K562 (cell line): ENCODE measurements around the gene EFNB3. TPM values are rescaled to one million over a fixed set of nuclear protein-coding genes. Genes with fewer than 3 reads are reported as not detected.

Experiments
- BCOR ChIP-seq: fragments of 450-650 bp; IDR thresholded peaks from 2 replicates; pipeline ENCODE4 v1.6.1; 2016
- CHCHD3 ChIP-seq: fragments of 250-450 bp; sonication (Bioruptor Pico); IDR thresholded peaks from 2 replicates; pipeline ENCODE4 v2.1.2; 2022; ENCODE audit warnings: mild to moderate bottlenecking
- CREB5 ChIP-seq: fragments of 250-450 bp; sonication (Bioruptor Pico); IDR thresholded peaks from 2 replicates; pipeline ENCODE4 v1.5.0; 2020; ENCODE audit warnings: mild to moderate bottlenecking
- GABPB2 ChIP-seq: fragments of 250-450 bp; sonication (Bioruptor Pico); conservative IDR thresholded peaks from 2 replicates; pipeline ENCODE4 v1.5.1; 2021; ENCODE audit warnings: mild to moderate bottlenecking
- HMBOX1 ChIP-seq: sonication (generic); IDR thresholded peaks from 2 replicates; pipeline ENCODE4 v1.6.1; 2016
- KLF6 ChIP-seq: fragments of 250-450 bp; sonication (Bioruptor Pico); IDR thresholded peaks from 2 replicates; pipeline ENCODE4 v1.4.0; 2020; ENCODE audit warnings: mild to moderate bottlenecking, moderate library complexity, borderline replicate concordance
- LEF1 ChIP-seq: fragments of 450-650 bp; IDR thresholded peaks from 2 replicates; pipeline ENCODE4 v1.6.1; 2016; ENCODE audit warnings: mild to moderate bottlenecking
- MEIS2 ChIP-seq: fragments of 450-650 bp; IDR thresholded peaks from 2 replicates; pipeline ENCODE4 v1.6.1; 2014; ENCODE audit warnings: mild to moderate bottlenecking; ENCODE audit not compliant: partially characterized antibody
- NELFE ChIP-seq: IDR thresholded peaks from 2 replicates; pipeline ENCODE4 v1.6.1; 2011; ENCODE audit warnings: mild to moderate bottlenecking; ENCODE audit not compliant: insufficient read depth, insufficient read length
- NFE2L1 ChIP-seq: fragments of 450-650 bp; IDR thresholded peaks from 2 replicates; pipeline ENCODE4 v1.6.1; 2016; ENCODE audit warnings: missing genetic modification characterization, low read depth, mild to moderate bottlenecking, missing compliant biosample characterization, moderate library complexity, borderline replicate concordance
- NR0B1 ChIP-seq: fragments of 450-650 bp; IDR thresholded peaks from one replicate; pipeline ENCODE4 v1.6.1; 2018; ENCODE audit warnings: mild to moderate bottlenecking, moderate library complexity; ENCODE audit not compliant: partially characterized antibody
- NUFIP1 ChIP-seq: fragments of 450-650 bp; IDR thresholded peaks from 2 replicates; pipeline ENCODE4 v1.6.1; 2018; ENCODE audit not compliant: partially characterized antibody
- PHB2 ChIP-seq: fragments of 450-650 bp; IDR thresholded peaks from 2 replicates; pipeline ENCODE4 v1.6.1; 2017; ENCODE audit warnings: low read depth
- PML ChIP-seq: IDR thresholded peaks from 2 replicates; pipeline ENCODE4 v1.6.1; 2012; ENCODE audit warnings: low read length, inconsistent platforms
- RBM14 ChIP-seq: fragments of 200-400 bp; formaldehyde crosslinking; IDR thresholded peaks from 2 replicates; pipeline ENCODE4 v1.6.1; 2018; ENCODE audit warnings: low read depth, mild to moderate bottlenecking, low read length, moderate library complexity, borderline replicate concordance; ENCODE audit not compliant: insufficient read depth
- SAFB ChIP-seq: fragments of 200-400 bp; formaldehyde crosslinking; IDR thresholded peaks from 2 replicates; pipeline ENCODE4 v1.6.1; 2017; ENCODE audit warnings: low read depth, low read length, borderline replicate concordance
- SMAD3 ChIP-seq: fragments of 450-650 bp; formaldehyde crosslinking; conservative IDR thresholded peaks from 2 replicates; pipeline ENCODE4 v1.4.0; 2020; ENCODE audit warnings: mild to moderate bottlenecking
- SMARCE1 ChIP-seq: fragments of 450-650 bp; IDR thresholded peaks from 2 replicates; pipeline ENCODE4 v1.7.1; 2016; ENCODE audit warnings: mild to moderate bottlenecking
- TARDBP ChIP-seq: fragments of 450-650 bp; IDR thresholded peaks from 2 replicates; pipeline ENCODE4 v1.6.1; 2016
- TCF7L2 ChIP-seq: fragments of 150-350 bp; IDR thresholded peaks from 2 replicates; pipeline ENCODE4 v1.6.1; 2016; ENCODE audit warnings: low read depth, mild to moderate bottlenecking, low read length, moderate library complexity
- ZNF212 ChIP-seq: fragments of 450-650 bp; formaldehyde crosslinking; IDR thresholded peaks from 2 replicates; pipeline ENCODE4 v1.4.0; 2020; ENCODE audit warnings: mild to moderate bottlenecking
- ZNF384 ChIP-seq: IDR thresholded peaks from 2 replicates; pipeline ENCODE4 v1.6.1; 2012; ENCODE audit warnings: low read depth, low read length, improper control_type of control experiment
- polyA plus RNA-seq, 8 experiments: library from polyadenylated mRNA; depleted of rRNA in 4 of 8; stranded (reverse) in 5 of 8; unstranded in 3 of 8; fragments of >200 nt; fragmentation: Nextera tagmentation in 2 of 8; fragmentation: Illumina TruSeq in 1 of 8; extraction: Ambion mirVana in 2 of 8; extraction: Trizol in 1 of 8; gene quantifications; 2 replicates each; pipeline versions ENCODE4 v1.2.1 to v1.2.3, GENCODE V29; 2011 to 2014; ENCODE audit warnings: inconsistent platforms in 1 of 8, missing spikeins in 1 of 8
- total RNA-seq, 7 experiments: library from RNA; depleted of rRNA in 6 of 7; stranded (reverse); fragments of >200 nt in 6 of 7; fragmentation: Illumina TruSeq in 2 of 7; extraction: Trizol in 2 of 7; gene quantifications; 2 replicates each; pipeline versions ENCODE4 v1.2.1 to v1.2.3, GENCODE V29; 2011 to 2021; ENCODE audit warnings: low replicate concordance in 1 of 7
- TF ChIP-seq, protein P1 (sequence below): fragments of 250-450 bp; sonication (Bioruptor Pico); IDR thresholded peaks from 2 replicates; pipeline ENCODE4 v1.8.0; 2022; ENCODE audit warnings: inconsistent platforms, mild to moderate bottlenecking, moderate library complexity, borderline replicate concordance
- TF ChIP-seq, protein P2 (sequence below), 2 experiments: fragments of 250-450 bp in 1 of 2; fragments of 450-650 bp in 1 of 2; sonication (Bioruptor Pico) in 1 of 2; IDR thresholded peaks; 2 replicates each; pipeline versions ENCODE4 v1.6.1 to v1.8.0; 2016 to 2021; ENCODE audit warnings: mild to moderate bottlenecking in 2 of 2, moderate library complexity in 2 of 2, missing compliant biosample characterization in 1 of 2, missing genetic modification characterization in 1 of 2

EFNB3 gene
- total and polyA plus RNA-seq, 9 of the 15 experiments (the other 6 are each of a cell fraction or from before 2014, with no cell fraction given) = not detected

GRCh38 chr17:7716901-7717755 is 12.1 kb downstream of the EFNB3 start, which contains the start of gene DNAH2 (continued):
- TF ChIP-seq, protein P1, sequence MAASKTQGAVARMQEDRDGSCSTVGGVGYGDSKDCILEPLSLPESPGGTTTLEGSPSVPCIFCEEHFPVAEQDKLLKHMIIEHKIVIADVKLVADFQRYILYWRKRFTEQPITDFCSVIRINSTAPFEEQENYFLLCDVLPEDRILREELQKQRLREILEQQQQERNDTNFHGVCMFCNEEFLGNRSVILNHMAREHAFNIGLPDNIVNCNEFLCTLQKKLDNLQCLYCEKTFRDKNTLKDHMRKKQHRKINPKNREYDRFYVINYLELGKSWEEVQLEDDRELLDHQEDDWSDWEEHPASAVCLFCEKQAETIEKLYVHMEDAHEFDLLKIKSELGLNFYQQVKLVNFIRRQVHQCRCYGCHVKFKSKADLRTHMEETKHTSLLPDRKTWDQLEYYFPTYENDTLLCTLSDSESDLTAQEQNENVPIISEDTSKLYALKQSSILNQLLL (CRISPR knock-in tag) = no peak
- TF ChIP-seq RBM14 = no peak
- TF ChIP-seq SAFB = 0 out of 2 replicates have a peak, but pooled peaks have one; percentile 43
- no peak for TF ChIP-seq TCF7L2
- TF ChIP-seq CHCHD3 = no peak
- no peak for TF ChIP-seq NFE2L1 (tag)
- TF ChIP-seq SMARCE1 = no peak
- TF ChIP-seq KLF6 = no peak
- no peak for TF ChIP-seq NELFE
- no peak for TF ChIP-seq ZNF212 (CRISPR knock-in tag)
- TF ChIP-seq NR0B1 = no peak
- no peak for TF ChIP-seq GABPB2 (CRISPR knock-in tag)
- TF ChIP-seq NUFIP1 = no peak
- TF ChIP-seq HMBOX1 = no peak
- TF ChIP-seq ZNF384 = no peak
- no peak for TF ChIP-seq PHB2
- TF ChIP-seq, protein P2, sequence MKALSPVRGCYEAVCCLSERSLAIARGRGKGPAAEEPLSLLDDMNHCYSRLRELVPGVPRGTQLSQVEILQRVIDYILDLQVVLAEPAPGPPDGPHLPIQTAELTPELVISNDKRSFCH (CRISPR knock-in tag; IDR thresholded peaks at IDR 0.05) = no peak
- TF ChIP-seq, protein P2 (tag; IDR thresholded peaks at IDR 0.05) = no peak
- TF ChIP-seq SMAD3 (CRISPR knock-in tag) = no peak
- no peak for TF ChIP-seq PML
- TF ChIP-seq BCOR = peak; percentile 26; the same call in 1 of the 2 replicates
- no peak for TF ChIP-seq CREB5 (CRISPR knock-in tag)
- no peak for TF ChIP-seq LEF1
- no peak for TF ChIP-seq TARDBP
- no peak for TF ChIP-seq MEIS2
